ENCODE data around the gene SLC6A18. TPM values are rescaled to one million over a fixed set of nuclear protein-coding genes. Genes with fewer than 3 reads are reported as not detected.

SLC6A18 gene
- total RNA-seq, 1 donor from 2014 or later: not detected

- intact Hi-C loops (cut with micrococcal nuclease): no loop called here
These were observed 10.8 kb upstream of the SLC6A18 start for GRCh38 chr5:1214163-1214935.

DNA sequence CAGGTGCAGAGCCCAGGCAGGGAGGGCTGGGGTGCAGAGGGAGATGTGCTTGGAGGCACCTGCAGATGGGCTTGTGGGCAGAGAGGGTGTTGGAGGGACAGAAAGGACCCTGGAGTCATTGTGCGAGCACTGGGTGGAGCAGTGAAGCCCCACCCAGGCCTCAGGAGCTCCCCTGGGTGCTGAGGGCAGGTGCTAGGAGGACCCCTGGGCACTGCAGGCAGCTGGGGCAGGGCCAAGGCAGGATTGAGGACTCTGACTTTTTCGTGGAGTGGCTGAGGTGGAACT is 10.3 kb upstream of the SLC6A18 start:
- intact Hi-C loops (cut with micrococcal nuclease): no loop called here

- intact Hi-C loops (cut with micrococcal nuclease): no loop called here
These were observed 9.7 kb upstream of the SLC6A18 start for GRCh38 chr5:1215320-1216096.

DNA sequence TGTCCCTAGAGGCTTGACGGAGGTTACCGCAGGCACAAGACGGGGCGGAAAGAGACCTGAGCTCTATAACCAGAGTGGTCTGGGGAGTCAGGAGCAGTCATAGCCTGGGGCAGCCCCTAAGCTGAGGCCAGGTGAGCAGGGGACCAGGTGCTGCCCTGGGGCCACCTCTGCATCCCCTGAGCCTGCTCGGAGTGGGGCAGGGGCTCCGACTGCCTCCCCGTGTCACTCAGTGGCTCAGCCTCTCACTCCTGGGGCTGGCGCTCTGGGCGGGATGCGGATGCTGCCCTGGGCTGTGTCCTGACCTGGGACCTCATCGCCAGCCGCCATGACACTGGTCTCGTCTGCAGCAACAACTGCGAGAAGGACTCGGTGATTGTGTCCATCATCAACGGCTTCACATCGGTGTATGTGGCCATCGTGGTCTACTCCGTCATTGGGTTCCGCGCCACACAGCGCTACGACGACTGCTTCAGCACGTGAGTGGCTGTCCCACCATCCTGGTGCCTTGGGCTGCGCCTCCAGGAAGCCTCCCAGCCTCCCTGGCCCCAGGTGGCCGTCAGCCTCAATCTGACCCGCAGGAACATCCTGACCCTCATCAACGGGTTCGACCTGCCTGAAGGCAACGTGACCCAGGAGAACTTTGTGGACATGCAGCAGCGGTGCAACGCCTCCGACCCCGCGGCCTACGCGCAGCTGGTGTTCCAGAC is 8.8 kb upstream of the SLC6A18 start:
- intact Hi-C loops (cut with micrococcal nuclease): no loop called here

DNA sequence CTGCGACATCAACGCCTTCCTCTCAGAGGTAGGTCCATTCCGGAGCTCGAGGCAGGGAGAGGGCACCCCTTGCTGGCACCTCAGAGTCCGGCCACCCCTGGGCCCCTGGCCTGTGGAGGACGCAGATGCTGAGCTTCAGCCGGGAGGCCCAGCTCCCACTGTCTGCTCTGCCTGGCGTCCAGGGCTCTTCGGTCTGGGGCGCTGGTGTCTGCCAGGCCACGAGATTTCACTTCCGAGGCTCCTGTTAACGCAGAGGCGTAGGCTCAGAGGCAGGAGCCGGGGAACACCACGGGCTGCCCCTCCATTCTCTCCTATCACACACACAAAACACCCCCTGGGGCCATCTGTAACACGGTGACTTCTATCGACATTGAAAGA is 8.3 kb upstream of the SLC6A18 start:
- intact Hi-C loops (cut with micrococcal nuclease): no loop called here

DNA sequence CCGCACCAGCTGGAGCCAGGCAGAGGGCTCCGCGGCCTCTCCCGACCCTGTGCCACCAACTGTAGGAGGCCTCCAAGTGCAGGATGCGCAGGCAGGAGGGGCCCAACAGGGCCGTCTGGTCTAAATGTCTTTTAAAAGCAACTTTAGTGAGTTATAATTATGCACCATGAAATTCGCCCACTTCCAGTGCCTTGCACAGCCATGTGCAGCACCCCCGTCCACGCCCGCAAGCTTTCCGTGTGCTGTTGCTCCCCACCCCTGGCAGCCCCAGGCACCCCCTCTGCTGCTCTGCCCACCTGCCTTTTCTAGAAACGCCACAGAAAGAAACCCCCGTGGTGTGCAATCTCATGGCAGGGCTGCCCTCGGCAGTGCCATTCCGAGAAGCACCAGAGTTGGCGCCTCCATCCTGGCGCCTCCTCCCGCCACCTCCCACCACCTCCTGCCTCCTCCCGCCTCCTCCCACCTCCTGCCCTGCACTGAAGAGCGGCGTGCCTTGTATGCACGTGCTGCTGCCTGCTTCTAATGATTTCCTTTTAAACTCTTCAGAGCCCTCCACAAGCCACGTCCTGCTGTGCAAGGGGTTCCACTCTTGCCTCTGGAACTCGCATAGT is 7.5 kb upstream of the SLC6A18 start:
- intact Hi-C loops (cut with micrococcal nuclease): no loop called here

- intact Hi-C loops (cut with micrococcal nuclease): no loop called here
These were observed 6.7 kb upstream of the SLC6A18 start for GRCh38 chr5:1218351-1219080.

DNA sequence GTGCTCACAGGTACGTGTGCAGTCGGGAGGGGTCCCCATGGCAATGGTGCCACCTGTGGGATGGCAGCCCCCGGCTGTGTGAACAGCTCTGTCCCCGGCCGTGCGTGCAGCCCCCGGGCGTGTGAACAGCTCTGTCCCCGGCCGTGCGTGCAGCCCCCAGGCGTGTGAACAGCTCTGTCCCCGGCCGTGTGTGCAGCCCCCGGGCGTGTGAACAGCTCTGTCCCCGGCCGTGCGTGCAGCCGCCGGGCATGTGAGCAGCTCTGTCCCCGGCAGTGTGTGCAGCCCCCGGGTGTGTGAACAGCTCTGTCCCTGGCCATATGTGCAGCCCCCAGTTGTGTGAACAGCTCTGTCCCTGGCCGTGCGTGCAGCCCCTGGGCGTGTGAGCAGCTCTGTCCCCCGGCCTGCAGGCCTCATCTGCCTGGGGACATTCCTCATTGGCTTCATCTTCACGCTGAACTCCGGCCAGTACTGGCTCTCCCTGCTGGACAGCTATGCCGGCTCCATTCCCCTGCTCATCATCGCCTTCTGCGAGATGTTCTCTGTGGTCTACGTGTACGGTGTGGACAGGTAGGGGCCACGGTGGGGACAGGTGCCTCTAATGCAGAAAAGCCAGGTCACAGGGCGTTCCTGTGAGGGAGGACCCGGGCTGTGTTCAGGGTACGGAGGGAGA is 5.9 kb upstream of the SLC6A18 start:
- intact Hi-C loops (cut with micrococcal nuclease): no loop called here

- intact Hi-C loops (cut with micrococcal nuclease): no loop called here
These were observed 5.4 kb upstream of the SLC6A18 start for GRCh38 chr5:1219768-1220100.

DNA sequence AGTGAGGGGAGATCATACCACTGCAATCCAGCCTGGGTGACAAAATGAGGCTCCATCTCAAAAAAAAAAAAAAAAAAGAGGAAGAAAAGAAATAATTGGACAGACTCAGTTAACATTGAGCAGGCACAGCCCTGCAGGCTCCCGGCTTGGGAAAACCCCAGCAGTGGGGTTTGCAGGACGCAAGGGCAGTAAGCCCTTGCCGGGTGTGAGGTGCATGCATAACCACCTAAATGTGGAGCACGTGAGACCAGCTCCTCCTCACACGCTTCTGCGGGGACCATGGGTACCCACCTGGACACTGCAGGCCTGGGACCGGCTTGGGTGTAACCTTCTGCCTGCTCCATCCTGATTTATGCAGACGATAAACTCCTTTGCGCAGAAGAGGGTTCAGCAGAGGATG is 4.8 kb upstream of the SLC6A18 start:
- intact Hi-C loops (cut with micrococcal nuclease): no loop called here

DNA sequence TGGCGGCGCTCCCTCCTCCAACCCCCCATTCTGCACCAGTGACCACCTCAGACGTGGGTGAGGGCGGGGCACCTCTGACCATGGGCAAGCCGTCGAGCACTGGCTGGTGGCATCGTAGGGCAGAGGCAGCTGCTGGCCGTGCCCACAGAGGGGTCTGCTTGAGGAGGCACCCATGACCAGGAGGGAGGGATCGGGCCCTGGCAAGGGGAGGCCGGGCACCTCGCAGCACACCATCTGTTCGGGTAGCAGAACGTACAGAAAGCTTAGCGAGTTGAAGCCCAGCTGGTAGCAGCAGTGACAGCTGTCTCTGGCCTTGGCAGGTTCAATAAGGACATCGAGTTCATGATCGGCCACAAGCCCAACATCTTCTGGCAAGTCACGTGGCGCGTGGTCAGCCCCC is 4.3 kb upstream of the SLC6A18 start:
- intact Hi-C loops (cut with micrococcal nuclease): no loop called here

DNA sequence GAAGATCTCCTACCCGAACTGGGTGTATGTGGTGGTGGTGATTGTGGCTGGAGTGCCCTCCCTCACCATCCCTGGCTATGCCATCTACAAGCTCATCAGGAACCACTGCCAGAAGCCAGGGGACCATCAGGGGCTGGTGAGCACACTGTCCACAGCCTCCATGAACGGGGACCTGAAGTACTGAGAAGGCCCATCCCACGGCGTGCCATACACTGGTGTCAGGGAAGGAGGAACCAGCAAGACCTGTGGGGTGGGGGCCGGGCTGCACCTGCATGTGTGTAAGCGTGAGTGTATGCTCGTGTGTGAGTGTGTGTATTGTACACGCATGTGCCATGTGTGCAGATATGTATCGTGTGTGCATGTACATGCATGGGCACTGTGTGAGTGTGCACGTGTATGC is 3.5 kb upstream of the SLC6A18 start:
- intact Hi-C loops (cut with micrococcal nuclease): no loop called here

DNA sequence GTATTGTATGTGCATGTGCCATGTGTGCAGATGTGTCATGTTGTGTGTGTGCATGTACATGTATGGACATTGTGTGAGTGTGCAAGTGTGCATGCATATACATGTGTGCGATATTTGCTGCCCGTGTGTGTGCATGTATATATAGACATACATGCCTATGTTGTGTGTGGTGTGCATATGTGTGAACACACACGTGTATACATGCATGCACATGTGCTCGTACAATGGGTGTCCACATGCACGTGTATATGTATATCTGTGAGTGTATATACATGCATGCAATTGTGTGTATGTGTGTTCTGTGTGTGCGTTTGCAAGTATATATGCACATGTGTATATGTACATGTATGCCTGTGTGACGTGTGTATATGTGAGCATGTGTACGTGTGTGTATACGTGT is 3.0 kb upstream of the SLC6A18 start:
- intact Hi-C loops (cut with micrococcal nuclease): no loop called here

DNA sequence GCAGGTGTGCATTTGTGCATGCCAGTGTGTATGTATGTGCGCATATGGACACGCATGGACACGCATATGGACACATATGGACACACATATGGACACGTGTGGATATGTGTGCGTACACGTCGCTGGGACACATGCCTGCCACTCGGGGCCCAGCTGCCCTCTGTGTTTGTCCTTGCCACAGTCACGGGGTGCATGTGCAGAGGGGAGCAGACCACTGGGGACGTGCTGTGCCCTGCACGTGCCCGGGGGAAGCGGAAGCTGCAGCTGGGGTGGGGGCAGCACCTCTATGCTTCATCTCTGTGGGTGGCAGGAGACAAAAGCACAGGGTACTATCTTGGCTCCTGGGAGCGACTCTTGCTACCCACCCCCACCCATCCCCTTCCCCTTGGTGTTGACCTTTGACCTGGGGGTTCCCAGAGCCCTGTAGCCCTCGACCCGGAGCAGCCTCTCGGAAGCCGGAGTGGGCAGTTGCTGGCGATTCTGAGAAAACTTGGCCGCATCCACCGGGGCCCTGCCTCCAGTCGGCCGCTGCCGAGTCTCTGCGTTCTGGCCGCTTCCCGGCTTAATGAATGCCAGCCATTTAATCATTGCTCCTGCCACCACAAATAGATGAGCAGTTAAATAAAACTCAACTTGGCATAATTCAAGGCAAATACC is 2.4 kb upstream of the SLC6A18 start:
- intact Hi-C loops (cut with micrococcal nuclease): no loop called here

- intact Hi-C loops (cut with micrococcal nuclease): no loop called here
These were observed 1.9 kb upstream of the SLC6A18 start for GRCh38 chr5:1223278-1223670.

- intact Hi-C loops (cut with micrococcal nuclease): no loop called here
These were observed 550 bp upstream of the SLC6A18 start for GRCh38 chr5:1224631-1225030.

DNA sequence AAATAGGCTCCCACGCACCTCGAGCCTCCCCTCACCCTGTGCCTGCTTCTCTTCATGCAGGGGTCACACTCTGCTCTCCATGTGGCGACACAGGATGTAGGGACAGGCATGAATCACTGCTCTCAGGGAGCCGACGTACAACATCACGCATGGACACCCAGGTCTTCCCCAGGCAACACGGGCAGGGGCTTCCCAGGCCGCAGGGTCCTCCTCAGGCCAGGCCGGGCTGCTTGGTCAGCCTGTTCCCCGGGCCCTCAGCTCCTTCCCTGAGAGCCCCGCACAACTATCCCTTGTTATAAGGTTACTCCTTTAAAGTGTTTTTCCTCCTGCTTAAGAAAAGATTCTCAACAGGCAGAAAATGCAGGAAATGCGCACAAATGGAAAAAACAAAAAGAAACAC is 1.1 kb downstream of the SLC6A18 start:
- intact Hi-C loops (cut with micrococcal nuclease): no loop called here

GRCh38 chr5:1226839-1227581 is 1.8 kb downstream of the SLC6A18 start:
- intact Hi-C loops (cut with micrococcal nuclease): no loop called here

DNA sequence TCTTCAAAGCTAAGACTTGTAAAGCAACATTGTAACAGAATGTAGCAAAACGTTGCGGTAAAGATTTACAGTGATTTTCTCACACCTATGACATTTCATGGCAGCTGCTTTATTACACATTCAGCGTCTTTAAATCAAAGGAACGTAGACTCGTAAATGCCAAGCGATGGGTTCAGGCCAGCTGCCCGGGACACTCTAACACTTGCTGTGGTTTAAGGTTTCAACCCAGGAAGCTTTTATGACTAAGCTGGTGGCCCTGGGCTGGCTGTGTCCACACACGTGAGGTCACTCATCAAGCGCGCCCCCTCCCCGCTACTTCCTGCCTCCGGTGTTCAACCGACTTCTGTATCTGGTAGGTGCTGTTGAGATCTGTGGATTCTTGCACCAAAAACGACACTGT is 2.5 kb downstream of the SLC6A18 start:
- intact Hi-C loops (cut with micrococcal nuclease): no loop called here

GRCh38 chr5:1228120-1228519 is 2.9 kb downstream of the SLC6A18 start:
- intact Hi-C loops (cut with micrococcal nuclease): no loop called here
